GM12878 (cell line): Measurements from ENCODE around the gene GRK6. TPM values are rescaled to one million over a fixed set of nuclear protein-coding genes. Genes with fewer than 3 reads are reported as not detected.

Experiments used
- ATAC-seq: fragments of 200-7000 bp; cut with Tn5 transposase; 3 replicates; pipeline ENCODE4 v1.9.1; 2020; ENCODE audit warnings: mild to moderate bottlenecking, moderate library complexity
- BruUV-seq: library from RNA; stranded (reverse); fragments of 400-500 nt; replicated peaks from 2 replicates; lab custom pipeline; 2021; lab: Mats Ljungman, UMichigan
- CTCF ChIA-PET: fragments of 300-600 bp; sonication (Branson Sonifier 250); formaldehyde crosslinking; extraction: SDS; loops from one replicate; lab custom pipeline; 2021; ENCODE audit warnings: inconsistent platforms; lab: Yijun Ruan, JAX
- POLR2A ChIA-PET: fragments of 350-600 bp; formaldehyde crosslinking; extraction: SDS; loops from one replicate; lab custom pipeline; 2021; ENCODE audit warnings: inconsistent platforms; lab: Charles Lee
- RAD21 ChIA-PET: fragments of 300-600 bp; sonication (Branson Sonifier 250); formaldehyde crosslinking; loops from one replicate; lab custom pipeline; 2023; ENCODE audit warnings: antibody characterized with exemption; ENCODE audit not compliant: unreplicated experiment; lab: Charles Lee
- SMC1A ChIA-PET: fragments of 300-600 bp; sonication (Branson Sonifier 250); formaldehyde crosslinking; loops from one replicate; lab custom pipeline; 2023; ENCODE audit not compliant: unreplicated experiment, uncharacterized antibody; lab: Charles Lee
- DNase-seq: peaks from one replicate; pipeline ENCODE4 v3.0.0-alpha.2; 2011; ENCODE audit warnings: low read depth, low spot score
- FAIRE-seq: peaks from 3 replicates; lab custom pipeline; 2011; peaks lifted over from hg19 to GRCh38; lab: Jason Lieb, UNC
- H2AFZ ChIP-seq: 2 replicates; pipeline ENCODE4 v1.6.0; 2011; ENCODE audit warnings: low read depth, low read length, control low read depth; ENCODE audit not compliant: control insufficient read depth
- H3K27ac ChIP-seq: 2 replicates; pipeline ENCODE4 v1.5.1; 2011; ENCODE audit warnings: control low read depth; ENCODE audit not compliant: control insufficient read depth, insufficient read depth
- H3K27me3 ChIP-seq, 2 experiments: replicated peaks in 1 of 2; 2 replicates each; pipeline versions ENCODE4 v1.6.0 to v1.6.1; 2011; ENCODE audit warnings: low read length in 1 of 2; ENCODE audit not compliant: control insufficient read depth in 2 of 2, insufficient read depth in 2 of 2
- H3K36me3 ChIP-seq, 2 experiments: 2 replicates each; pipeline ENCODE4 v1.5.1; 2011; ENCODE audit warnings: low read length in 1 of 2; ENCODE audit not compliant: control insufficient read depth in 2 of 2, insufficient read depth in 2 of 2
- H3K4me1 ChIP-seq: 2 replicates; pipeline ENCODE4 v1.6.1; 2011; ENCODE audit warnings: mild to moderate bottlenecking, low read length, moderate library complexity, mixed read lengths; ENCODE audit not compliant: control insufficient read depth, insufficient read depth
- H3K4me2 ChIP-seq: 2 replicates; pipeline ENCODE4 v1.6.0; 2011; ENCODE audit warnings: control low read depth; ENCODE audit not compliant: control insufficient read depth, insufficient read depth
- H3K4me3 ChIP-seq: fragments of 200-600 bp; sonication (generic); 2 replicates; pipeline ENCODE4 v1.5.1; 2016
- H3K79me2 ChIP-seq: 2 replicates; pipeline ENCODE4 v1.6.0; 2011; ENCODE audit warnings: low read length; ENCODE audit not compliant: control insufficient read depth, insufficient read depth
- H3K9ac ChIP-seq: 2 replicates; pipeline ENCODE4 v1.8.0; 2011; ENCODE audit warnings: low read length, control low read depth, mixed read lengths; ENCODE audit not compliant: control insufficient read depth, insufficient read depth
- H3K9me3 ChIP-seq: replicated peaks from 3 replicates; pipeline ENCODE4 v1.5.1; 2011; ENCODE audit warnings: mild to moderate bottlenecking, low read length; ENCODE audit not compliant: control insufficient read depth, insufficient read depth
- H4K20me1 ChIP-seq: 2 replicates; pipeline ENCODE4 v1.6.0; 2011; ENCODE audit not compliant: control insufficient read depth, insufficient read depth
- EGR1 ChIP-seq, 2 experiments: IDR thresholded peaks; 1 replicate in 1 of 2; 2 replicates in 1 of 2; pipeline ENCODE4 v1.6.1; 2011 to 2012; ENCODE audit warnings: low read depth in 2 of 2, low read length in 2 of 2, borderline replicate concordance in 1 of 2, mild to moderate bottlenecking in 1 of 2, moderate library complexity in 1 of 2
- NFIC ChIP-seq: IDR thresholded peaks from 2 replicates; pipeline ENCODE4 v1.6.1; 2012; ENCODE audit warnings: low read depth, mild to moderate bottlenecking, inconsistent platforms, low read length, moderate library complexity
- POLR2A ChIP-seq: IDR thresholded peaks from 2 replicates; pipeline ENCODE4 v1.6.1; 2011; ENCODE audit warnings: low read depth, mild to moderate bottlenecking, low read length
- RAD51 ChIP-seq: fragments of 450-650 bp; IDR thresholded peaks from 2 replicates; pipeline ENCODE4 v1.6.1; 2016; ENCODE audit warnings: moderate library complexity, mild to moderate bottlenecking, inconsistent platforms
- TCF12 ChIP-seq: IDR thresholded peaks from 2 replicates; pipeline ENCODE4 v1.6.1; 2011; ENCODE audit warnings: low read depth, mild to moderate bottlenecking, low read length
- YY1 ChIP-seq: IDR thresholded peaks from 2 replicates; pipeline ENCODE4 v1.6.1; 2011; ENCODE audit warnings: low read depth, mild to moderate bottlenecking, low read length
- ZNF207 ChIP-seq: fragments of 450-650 bp; IDR thresholded peaks from 2 replicates; pipeline ENCODE4 v1.6.1; 2014; ENCODE audit warnings: antibody characterized with exemption, mild to moderate bottlenecking, borderline replicate concordance
- WGBS: methylation state at CpG from one replicate; pipeline ENCODE4 v1.1.6; 2016; ENCODE audit warnings: low lambda C conversion rate; ENCODE audit not compliant: insufficient replicate concordance, insufficient coverage; ENCODE audit errors: missing lambda C conversion rate; 5-methylcytosine and 5-hydroxymethylcytosine counted together
- in situ Hi-C: fragments of 300-500 bp; cut with MboI; formaldehyde crosslinking; loops from 9 replicates; pipeline ENCODE4 v1.14.3; 2018; ENCODE audit warnings: mixed read lengths
- intact Hi-C: fragments of 100-400 bp; cut with micrococcal nuclease; formaldehyde crosslinking; loops from one replicate; pipeline ENCODE4 v1.14.2; 2022; ENCODE audit not compliant: unreplicated experiment
- polyA plus RNA-seq, 11 experiments: library from polyadenylated mRNA; depleted of rRNA in 4 of 11; unstranded in 6 of 11; stranded (reverse) in 5 of 11; fragments of >200 nt; fragmentation: Nextera tagmentation in 4 of 11; fragmentation: Illumina TruSeq in 1 of 11; extraction: Ambion mirVana in 4 of 11; extraction: Trizol in 1 of 11; gene quantifications; 1 replicate in 1 of 11; 2 replicates in 10 of 11; pipeline versions ENCODE4 v1.2.1 to v1.2.3, GENCODE V29; 2011 to 2016; ENCODE audit warnings: inconsistent platforms in 2 of 11, missing spikeins in 2 of 11, low read depth in 1 of 11
- total RNA-seq, 4 experiments: library from RNA; depleted of rRNA in 3 of 4; stranded (reverse); fragments of >200 nt in 3 of 4; fragmentation: Illumina TruSeq in 1 of 4; extraction: Trizol in 1 of 4; gene quantifications; 2 replicates each; pipeline versions ENCODE4 v1.2.1 to v1.2.3, GENCODE V29; 2013 to 2021

GRK6 gene
- total and polyA plus RNA-seq, 10 of the 15 experiments (the other 5 are each of a cell fraction or from before 2014, with no cell fraction given) = 0.79 to 124 (median 41.6) TPM

DNA sequence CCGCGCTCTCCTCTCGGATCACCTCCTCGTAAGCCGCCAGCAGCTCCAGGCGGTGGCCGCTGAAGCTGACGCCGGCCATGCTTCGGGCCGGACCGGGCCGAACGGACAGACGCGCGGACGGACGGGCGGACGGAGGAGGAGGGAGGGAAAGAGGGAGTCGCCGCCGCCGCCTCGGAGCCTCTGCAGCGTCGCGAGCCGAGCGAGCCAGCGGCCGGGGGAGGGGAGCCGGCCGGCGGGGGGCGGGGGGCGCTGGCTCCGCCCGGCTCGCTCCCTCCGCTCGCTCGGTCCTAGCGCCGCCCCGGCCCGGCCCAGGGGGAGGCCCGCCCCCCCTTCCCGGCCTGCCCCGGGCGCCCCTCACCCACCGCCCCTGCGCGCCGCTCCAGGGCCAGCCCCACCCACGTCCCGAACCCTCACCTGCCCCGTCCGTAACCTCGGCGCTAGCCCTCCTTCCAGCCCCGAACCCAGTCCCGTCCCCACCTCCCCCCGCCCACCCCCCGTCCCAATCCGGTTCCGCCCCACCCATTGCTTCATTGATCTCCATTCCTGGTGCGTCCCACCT, 47.0 kb downstream of the GRK6 start, which contains the start of gene DBN1:
TSS of gene DBN1 (minus strand) at position 192 of the 559 bp plus-strand sequence. CDS start at position 79, 113 bp downstream.
- Histone ChIP-seq H3K27me3 (no peaks in the 10 kb centered on the region), H3K4me3 (peak within 1 kb of the TSS; percentile 46), H4K20me1 (no peaks in the 10 kb centered on the region), H3K27ac (peak within 1 kb of the TSS; percentile 2; the same call in 1 of the 2 replicates), H3K9ac (peak within 1 kb of the TSS; percentile 61), H3K36me3 (no peaks in the 10 kb centered on the region), H3K9me3 (no peaks in the 10 kb centered on the region), H3K79me2 (peaks cover 4% of the 10 kb centered on the region; the same call in 1 of the 2 replicates), H3K4me1 (peaks cover 12% of the 10 kb centered on the region), H3K4me2 (peak within 1 kb of the TSS; percentile 89), H2AFZ (peak within 1 kb of the TSS; percentile 56)
- WGBS = 0% methylated on average over 2 of the region's 69 CpGs
- in situ Hi-C loops (no loop called here), intact Hi-C loops (no loop called here)
- RAD21 ChIA-PET = interaction anchor here (0.7 to 2.0 kb wide), 5 partner anchors 16 to 28 kb away, joined by 4 to 7 read pairs (median 5); partner anchors contain the start of gene PDLIM7
- POLR2A ChIA-PET = interaction anchor here (1.0 to 1.4 kb wide), 2 partner anchors 19 to 36 kb away, joined by 3 to 6 read pairs; partner anchors contain the start of gene DOK3
- CTCF ChIA-PET = interaction anchor here (0.9 to 2.4 kb wide), 4 partner anchors 18 to 71 kb away, joined by 3 to 13 read pairs (median 3); no protein-coding TSS in a partner anchor
- TF ChIP-seq POLR2A (peak; percentile 60; the same call in 1 of the 2 replicates), RAD51 (no peak), ZNF207 (no peak), NFIC (no peak), YY1 (0 out of 2 replicates have a peak, but pooled peaks have one; percentile 9), TCF12 (no peak), EGR1 (IDR thresholded peaks at IDR 0.05; ENCODE audit: borderline replicate concordance in 1 of 2, low read depth in 2 of 2, low read length in 2 of 2) (peak in 1 of 2 experiments; percentile 64; a peak in 1 of 3 replicates)
- DNase-seq = no peak
- peak; percentile 71 for ATAC-seq
- FAIRE-seq = no peak
- SMC1A ChIA-PET = no interaction called here
- BruUV-seq = no TSS peak
